HEK293 (cell line): ENCODE data around the gene CDH22.

Experiments used
- CTCF ChIA-PET: fragments of 350-600 bp; formaldehyde crosslinking; extraction: SDS; loops from one replicate; lab custom pipeline; 2021; ENCODE audit warnings: antibody characterized with exemption; lab: Yijun Ruan, JAX
- POLR2A ChIA-PET: fragments of 300-600 bp; formaldehyde crosslinking; extraction: SDS; loops from one replicate; lab custom pipeline; 2020; ENCODE audit warnings: antibody characterized with exemption, inconsistent platforms; lab: Yijun Ruan, JAX
- H3K27ac ChIP-seq: fragments of 200-500 bp; sonication (Bioruptor generic); 2 replicates; pipeline ENCODE4 v1.5.1; 2014; ENCODE audit warnings: low read depth, low read length, control low read depth, inconsistent platforms; ENCODE audit errors: extremely low read depth
- H3K36me3 ChIP-seq, 2 experiments: fragments of 200-500 bp in 1 of 2; sonication (Bioruptor generic) in 1 of 2; 1 replicate in 1 of 2; 2 replicates in 1 of 2; pipeline ENCODE4 v1.5.1; 2014 to 2017; ENCODE audit warnings: inconsistent platforms in 2 of 2, low read length in 2 of 2; ENCODE audit not compliant: control insufficient read depth in 2 of 2, insufficient read depth in 1 of 2
- H3K4me1 ChIP-seq: fragments of 200-500 bp; sonication (Bioruptor generic); 2 replicates; pipeline ENCODE4 v1.5.1; 2014; ENCODE audit warnings: mild to moderate bottlenecking, low read length, inconsistent platforms; ENCODE audit not compliant: control insufficient read depth, insufficient read depth
- H3K4me3 ChIP-seq: 2 replicates; pipeline ENCODE4 v1.5.1; 2011; ENCODE audit warnings: low read depth, mild to moderate bottlenecking, control low read depth, low read length, moderate library complexity
- H3K9me3 ChIP-seq: fragments of 200-500 bp; sonication (Bioruptor generic); 2 replicates; pipeline ENCODE4 v1.5.1; 2014; ENCODE audit warnings: low read depth, low read length, inconsistent platforms; ENCODE audit not compliant: control insufficient read depth, insufficient read depth
- AEBP2 ChIP-seq: fragments of 450-650 bp; formaldehyde crosslinking; IDR thresholded peaks from 2 replicates; pipeline ENCODE4 v1.5.1; 2016; ENCODE audit warnings: missing biosample characterization, missing genetic modification characterization, borderline replicate concordance
- BCL11B ChIP-seq: fragments of 450-650 bp; formaldehyde crosslinking; IDR thresholded peaks from 2 replicates; pipeline ENCODE4 v1.5.1; 2016; ENCODE audit warnings: low read depth, missing biosample characterization, missing genetic modification characterization
- EGR2 ChIP-seq: fragments of 450-650 bp; formaldehyde crosslinking; IDR thresholded peaks from 2 replicates; pipeline ENCODE4 v1.5.1; 2016; ENCODE audit warnings: low read depth, missing biosample characterization, missing genetic modification characterization
- ELK4 ChIP-seq: IDR thresholded peaks from 2 replicates; pipeline ENCODE4 v1.6.1; 2011; ENCODE audit warnings: mild to moderate bottlenecking, low read depth, low read length, borderline replicate concordance
- GLI4 ChIP-seq: fragments of 450-650 bp; formaldehyde crosslinking; IDR thresholded peaks from 2 replicates; pipeline ENCODE4 v1.5.1; 2016; ENCODE audit warnings: missing biosample characterization, missing genetic modification characterization
- HOXC10 ChIP-seq: sonication (generic); formaldehyde crosslinking; IDR thresholded peaks from 2 replicates; pipeline ENCODE4 v1.8.1; 2023; ENCODE audit warnings: mild to moderate bottlenecking, missing genetic modification reagents
- IKZF3 ChIP-seq: fragments of 450-650 bp; IDR thresholded peaks from 2 replicates; pipeline ENCODE4 v1.5.0; 2018; ENCODE audit warnings: missing biosample characterization, mild to moderate bottlenecking, missing genetic modification characterization, moderate library complexity
- KLF1 ChIP-seq: fragments of 450-650 bp; formaldehyde crosslinking; IDR thresholded peaks from 2 replicates; pipeline ENCODE4 v1.5.1; 2016; ENCODE audit warnings: missing biosample characterization, missing genetic modification characterization
- KLF8 ChIP-seq: fragments of 450-650 bp; formaldehyde crosslinking; IDR thresholded peaks from 2 replicates; pipeline ENCODE4 v1.5.1; 2016; ENCODE audit warnings: missing biosample characterization, missing genetic modification characterization
- REPIN1 ChIP-seq: fragments of 450-650 bp; formaldehyde crosslinking; IDR thresholded peaks from 2 replicates; pipeline ENCODE4 v1.5.1; 2017; ENCODE audit warnings: missing biosample characterization, missing genetic modification characterization, low read depth
- SP2 ChIP-seq: fragments of 450-650 bp; formaldehyde crosslinking; IDR thresholded peaks from 2 replicates; pipeline ENCODE4 v1.5.1; 2016; ENCODE audit warnings: missing biosample characterization, missing genetic modification characterization
- SP7 ChIP-seq: fragments of 450-650 bp; formaldehyde crosslinking; IDR thresholded peaks from 2 replicates; pipeline ENCODE4 v1.5.1; 2016; ENCODE audit warnings: missing biosample characterization, missing genetic modification characterization
- YY2 ChIP-seq: fragments of 450-650 bp; formaldehyde crosslinking; IDR thresholded peaks from 2 replicates; pipeline ENCODE4 v1.5.1; 2016; ENCODE audit warnings: missing biosample characterization, missing genetic modification characterization
- ZBTB7A ChIP-seq: fragments of 450-650 bp; formaldehyde crosslinking; IDR thresholded peaks from 2 replicates; pipeline ENCODE4 v1.5.1; 2016; ENCODE audit warnings: low read depth, missing biosample characterization, missing genetic modification characterization
- ZFP3 ChIP-seq: fragments of 450-650 bp; formaldehyde crosslinking; IDR thresholded peaks from 2 replicates; pipeline ENCODE4 v1.5.1; 2016; ENCODE audit warnings: low read depth, missing biosample characterization, missing genetic modification characterization
- ZNF112 ChIP-seq: fragments of 450-650 bp; formaldehyde crosslinking; IDR thresholded peaks from 2 replicates; pipeline ENCODE4 v1.5.0; 2017; ENCODE audit warnings: missing biosample characterization, missing genetic modification characterization
- ZNF114 ChIP-seq: fragments of 450-650 bp; formaldehyde crosslinking; IDR thresholded peaks from 2 replicates; pipeline ENCODE4 v1.5.0; 2017; ENCODE audit warnings: missing biosample characterization, missing genetic modification characterization
- ZNF138 ChIP-seq: fragments of 450-650 bp; formaldehyde crosslinking; IDR thresholded peaks from 2 replicates; pipeline ENCODE4 v1.5.1; 2016; ENCODE audit warnings: missing biosample characterization, missing genetic modification characterization, borderline replicate concordance
- ZNF140 ChIP-seq: fragments of 450-650 bp; formaldehyde crosslinking; IDR thresholded peaks from 2 replicates; pipeline ENCODE4 v1.5.1; 2016; ENCODE audit warnings: missing biosample characterization, missing genetic modification characterization
- ZNF239 ChIP-seq: fragments of 450-650 bp; formaldehyde crosslinking; IDR thresholded peaks from 2 replicates; pipeline ENCODE4 v1.5.1; 2016; ENCODE audit warnings: missing biosample characterization, missing genetic modification characterization
- ZNF24 ChIP-seq: fragments of 450-650 bp; formaldehyde crosslinking; IDR thresholded peaks from 2 replicates; pipeline ENCODE4 v1.5.1; 2016; ENCODE audit warnings: missing biosample characterization, missing genetic modification characterization
- ZNF350 ChIP-seq: fragments of 450-650 bp; formaldehyde crosslinking; IDR thresholded peaks from 2 replicates; pipeline ENCODE4 v1.5.0; 2017; ENCODE audit warnings: missing biosample characterization, mild to moderate bottlenecking, missing genetic modification characterization
- ZNF488 ChIP-seq: fragments of 450-650 bp; formaldehyde crosslinking; IDR thresholded peaks from 2 replicates; pipeline ENCODE4 v1.5.1; 2016; ENCODE audit warnings: missing biosample characterization, missing genetic modification characterization
- ZNF514 ChIP-seq: fragments of 450-650 bp; formaldehyde crosslinking; IDR thresholded peaks from 2 replicates; pipeline ENCODE4 v1.5.1; 2016; ENCODE audit warnings: missing biosample characterization, missing genetic modification characterization
- ZNF654 ChIP-seq: fragments of 450-650 bp; formaldehyde crosslinking; IDR thresholded peaks from 2 replicates; pipeline ENCODE4 v1.5.1; 2016; ENCODE audit warnings: low read depth, missing biosample characterization, missing genetic modification characterization
- ZNF704 ChIP-seq: fragments of 450-650 bp; formaldehyde crosslinking; IDR thresholded peaks from 2 replicates; pipeline ENCODE4 v1.5.1; 2016; ENCODE audit warnings: missing biosample characterization, missing genetic modification characterization
- ZNF837 ChIP-seq: fragments of 450-650 bp; formaldehyde crosslinking; IDR thresholded peaks from 2 replicates; pipeline ENCODE4 v1.5.1; 2016; ENCODE audit warnings: missing biosample characterization, missing genetic modification characterization

CDH22 gene

GRCh38 chr20:46182276-46183200, 125.8 kb downstream of the CDH22 start:
- no peak for TF ChIP-seq ELK4
- TF ChIP-seq ZNF488 (tag by site-specific recombination) = no peak
- no peak for TF ChIP-seq AEBP2
- TF ChIP-seq SP2 (tag by site-specific recombination) = no peak
- TF ChIP-seq GLI4 (tag by site-specific recombination) = no peak
- no peak for TF ChIP-seq ZNF140 (tag by site-specific recombination)
- no peak for TF ChIP-seq ZFP3 (tag by site-specific recombination)
- TF ChIP-seq ZBTB7A (tag by site-specific recombination) = no peak
- TF ChIP-seq ZNF350 (tag by site-specific recombination) = no peak
- no peak for TF ChIP-seq ZNF24 (tag by site-specific recombination)
- TF ChIP-seq HOXC10 = no peak
- no peak for TF ChIP-seq ZNF112
- TF ChIP-seq REPIN1 (tag by site-specific recombination) = no peak
- TF ChIP-seq ZNF654 (tag by site-specific recombination) = no peak
- POLR2A ChIA-PET = interaction anchor here (0.7 kb wide), 1 partner anchor 10 kb away, joined by 5 read pairs; no protein-coding TSS in a partner anchor
- Histone ChIP-seq H3K27ac (no peak overlapping the region), H3K9me3 (no peaks in the 10 kb centered on the region), H3K36me3 (no peaks in the 10 kb centered on the region), H3K4me1 (no peaks in the 10 kb centered on the region), H3K4me3 (no peak overlapping the region)
- CTCF ChIA-PET = interaction anchor here (0.6 to 0.9 kb wide), 3 partner anchors 160 to 383 kb away, joined by 3 read pairs; no protein-coding TSS in a partner anchor

- CTCF ChIA-PET = interaction anchor here (0.6 kb wide), 1 partner anchor 127 kb away, joined by 3 read pairs; no protein-coding TSS in a partner anchor
- TF ChIP-seq SP7 (0 out of 2 replicates have a peak, but pooled peaks have one; percentile 36), KLF8 (tag by site-specific recombination) (no peak), BCL11B (tag by site-specific recombination) (no peak)
- H3K4me3 ChIP-seq = no peak overlapping the region
- POLR2A ChIA-PET = no interaction called here
- H3K9me3 ChIP-seq = no peaks in the 10 kb centered on the region
- no peaks in the 10 kb centered on the region for H3K36me3 ChIP-seq
- H3K4me1 ChIP-seq = no peaks in the 10 kb centered on the region
- H3K27ac ChIP-seq = no peak overlapping the region
Observed at GRCh38 chr20:46179862-46180261, 128.4 kb downstream of the CDH22 start.

- no peak overlapping the region for H3K4me3 ChIP-seq
- no peaks in the 10 kb centered on the region for H3K4me1 ChIP-seq
- CTCF ChIA-PET = no interaction called here
- no peak for TF ChIP-seq IKZF3 (tag by site-specific recombination)
- no peak for TF ChIP-seq ZNF138
- no peak for TF ChIP-seq ZNF514
- no peak for TF ChIP-seq ZNF114 (tag by site-specific recombination)
- no peak for TF ChIP-seq ZNF24 (tag by site-specific recombination)
- no peak for TF ChIP-seq EGR2 (tag by site-specific recombination)
- TF ChIP-seq KLF1 (tag by site-specific recombination) = no peak
- TF ChIP-seq ZNF837 (tag by site-specific recombination) = no peak
- TF ChIP-seq YY2 (tag by site-specific recombination) = no peak
- TF ChIP-seq ZNF704 (tag by site-specific recombination) = no peak
- TF ChIP-seq ZNF239 (tag by site-specific recombination) = no peak
- TF ChIP-seq, all 188 proteins: peak for 0
- POLR2A ChIA-PET = interaction anchor here (0.7 kb wide), 1 partner anchor 68 kb away, joined by 3 read pairs; no protein-coding TSS in a partner anchor
- Histone ChIP-seq H3K36me3 (no peaks in the 10 kb centered on the region), H3K27ac (no peak overlapping the region), H3K9me3 (no peaks in the 10 kb centered on the region)
Observed at GRCh38 chr20:46178891-46179290, 129.4 kb downstream of the CDH22 start.
